ENCODE data around the gene DCAF16. TPM values are rescaled to one million over a fixed set of nuclear protein-coding genes. Genes with fewer than 3 reads are reported as not detected.

Gene DCAF16
- polyA plus RNA-seq, 3 donors = 4.1 to 14.5 (median 4.6) TPM

- peak overlapping the region; percentile 85 for H3K4me2 ChIP-seq (replicated peaks; ENCODE audit: extremely low read depth, low read length, poor library complexity, severe bottlenecking)
- TF ChIP-seq CTCF (IDR thresholded peaks at IDR 0.05) = no peak
- H3K36me3 ChIP-seq (replicated peaks in 1 of 2; ENCODE audit: control insufficient read depth in 1 of 2, insufficient read depth in 2 of 2, low read length in 2 of 2) = peaks cover 0 to 17% of the 10 kb centered on the region in 2 donors
- H3K4me1 ChIP-seq (ENCODE audit: control insufficient read depth in 1 of 2, insufficient read depth in 2 of 2, low read length in 2 of 2) = peaks cover 33 to 68% of the 10 kb centered on the region in 2 donors
- Mint-ChIP-seq H3K36me3 (peaks cover 9 to 18% of the 10 kb centered on the region in 2 donors), H3K27me3 (ENCODE audit: low read depth in 3 of 3) (no peaks in the 10 kb centered on the region), H3K4me3 (no peak overlapping the region), H3K4me1 (peaks cover 50% of the 10 kb centered on the region), H3K9me3 (no peaks in the 10 kb centered on the region), H3K27ac (peak overlapping the region in 3 of 7 donors; percentile 1 to 54 (median 8))
- no peak for DNase-seq
- no peaks in the 10 kb centered on the region for H3K9me3 ChIP-seq (replicated peaks in 1 of 2; ENCODE audit: control insufficient read depth in 1 of 2, insufficient read depth in 1 of 2, low read length in 2 of 2)
- H2AFZ ChIP-seq (ENCODE audit: insufficient read depth, low read depth, low read length, poor library complexity, severe bottlenecking) = peak overlapping the region; percentile 46
- 20% methylated on average over 1 of the region's 3 CpGs for WGBS (ENCODE audit: insufficient coverage)
- peaks cover 8% of the 10 kb centered on the region for H4K20me1 ChIP-seq (ENCODE audit: insufficient read depth, low read length)
- no peaks in the 10 kb centered on the region for H3K27me3 ChIP-seq (ENCODE audit: control insufficient read depth in 2 of 2, insufficient read depth in 2 of 2, low read length in 2 of 2)
- peak overlapping the region in 1 of 2 donors; percentile 28 for H3K27ac ChIP-seq (ENCODE audit: low read depth in 1 of 2, low read length in 2 of 2)
- no peak overlapping the region for H3K9ac ChIP-seq (ENCODE audit: insufficient read depth, low read length, poor library complexity, severe bottlenecking)
- H3K79me2 ChIP-seq (ENCODE audit: insufficient read depth, low read length) = peaks cover 94% of the 10 kb centered on the region
- intact Hi-C loops (cut with micrococcal nuclease) = loop anchor here (5.0 to 10.0 kb wide), 4 partner anchors 197 to 237 kb away; partner anchors contain the start of genes LAP3 (in 2 of the 2), LCORL (in 2 of the 2) and MED28 (in 1 of the 2)
- H3K4me3 ChIP-seq (replicated peaks in 1 of 3; ENCODE audit: low read depth in 2 of 3, low read length in 3 of 3) = peak overlapping the region in 1 of 3 experiments; percentile 83
These were observed 1.6 kb upstream of the DCAF16 start for GRCh38 chr4:17812125-17812524.

- intact Hi-C loops (cut with micrococcal nuclease) = loop anchor here (5.0 to 10.0 kb wide), 4 partner anchors 196 to 236 kb away; partner anchors contain the start of genes LAP3 (in 2 of the 2), LCORL (in 2 of the 2) and MED28 (in 1 of the 2)
- Histone ChIP-seq H3K4me3 (replicated peaks in 1 of 3; ENCODE audit: low read depth in 2 of 3, low read length in 3 of 3) (peak overlapping the region; percentile 77 to 83 (median 83)), H4K20me1 (ENCODE audit: insufficient read depth, low read length) (peaks cover 13% of the 10 kb centered on the region), H3K79me2 (ENCODE audit: insufficient read depth, low read length) (peaks cover 95% of the 10 kb centered on the region), H3K9me3 (replicated peaks in 1 of 2; ENCODE audit: control insufficient read depth in 1 of 2, insufficient read depth in 1 of 2, low read length in 2 of 2) (no peaks in the 10 kb centered on the region), H3K9ac (ENCODE audit: insufficient read depth, low read length, poor library complexity, severe bottlenecking) (peak overlapping the region; percentile 51), H2AFZ (ENCODE audit: insufficient read depth, low read depth, low read length, poor library complexity, severe bottlenecking) (peak overlapping the region; percentile 83), H3K27me3 (ENCODE audit: control insufficient read depth in 2 of 2, insufficient read depth in 2 of 2, low read length in 2 of 2) (no peaks in the 10 kb centered on the region), H3K27ac (ENCODE audit: low read depth in 1 of 2, low read length in 2 of 2) (peak overlapping the region in 1 of 2 donors; percentile 39), H3K4me1 (ENCODE audit: control insufficient read depth in 1 of 2, insufficient read depth in 2 of 2, low read length in 2 of 2) (peaks cover 33 to 68% of the 10 kb centered on the region in 2 donors), H3K36me3 (replicated peaks in 1 of 2; ENCODE audit: control insufficient read depth in 1 of 2, insufficient read depth in 2 of 2, low read length in 2 of 2) (peaks cover 0 to 12% of the 10 kb centered on the region in 2 donors), H3K4me2 (replicated peaks; ENCODE audit: extremely low read depth, low read length, poor library complexity, severe bottlenecking) (peak overlapping the region; percentile 85)
- Mint-ChIP-seq H3K4me3 (peak overlapping the region; percentile 98 to 99), H3K9me3 (no peaks in the 10 kb centered on the region), H3K27me3 (ENCODE audit: low read depth in 3 of 3) (no peaks in the 10 kb centered on the region), H3K36me3 (peaks cover 6 to 14% of the 10 kb centered on the region in 2 donors), H3K27ac (peak overlapping the region in 6 of 7 donors; percentile 1 to 99 (median 87)), H3K4me1 (peaks cover 54% of the 10 kb centered on the region)
- DNase-seq = no peak
- WGBS (ENCODE audit: insufficient coverage) = 0% methylated on average over 40 of the region's 48 CpGs
- TF ChIP-seq CTCF (IDR thresholded peaks at IDR 0.05) = no peak
These were observed 584 bp upstream of the DCAF16 start for GRCh38 chr4:17811078-17811603.
